Medulla oblongata (tissue), 1 donor: ENCODE measurements around the gene DCUN1D4.

Experiments used
- DNase-seq: peaks from one replicate; pipeline ENCODE4 v3.0.0-alpha.2; 2015; ENCODE audit errors: extremely low spot score

The DCUN1D4 gene

GRCh38 chr4:51963841-51964517, 121.0 kb downstream of the DCUN1D4 start:
- DNase-seq, result no peak

GRCh38 chr4:51965862-51966261, 122.9 kb downstream of the DCUN1D4 start:
- no peak for DNase-seq
